ENCODE data around the gene PDIA4. TPM values are rescaled to one million over a fixed set of nuclear protein-coding genes. Genes with fewer than 3 reads are reported as not detected.

PDIA4 gene
- total and polyA plus RNA-seq, 5 donors from 2014 or later: 33.4 to 78.3 (median 67.5) TPM

- ATAC-seq (ENCODE audit: low read depth in 2 of 2) (no peak), DNase-seq (no peak)
- Histone ChIP-seq H3K4me3 (ENCODE audit: low read depth, low read length) (no peak overlapping the region), H3K27me3 (ENCODE audit: control insufficient read depth, insufficient read depth, low read length) (no peaks in the 10 kb centered on the region), H3K27ac (ENCODE audit: insufficient read depth, low read length, poor library complexity, severe bottlenecking) (no peak overlapping the region), H3K4me1 (ENCODE audit: control insufficient read depth, insufficient read depth, low read length, poor library complexity, severe bottlenecking) (peaks cover 6% of the 10 kb centered on the region), H3K9me3 (ENCODE audit: control insufficient read depth in 2 of 2, low read length in 2 of 2) (no peaks in the 10 kb centered on the region), H3K36me3 (ENCODE audit: control insufficient read depth, insufficient read depth, low read length) (peaks cover 19% of the 10 kb centered on the region)
- H3K36me3 Mint-ChIP-seq: peaks cover 7% of the 10 kb centered on the region
- no peaks in the 10 kb centered on the region for H3K27me3 Mint-ChIP-seq
- H3K9me3 Mint-ChIP-seq: no peaks in the 10 kb centered on the region
- H3K4me1 Mint-ChIP-seq: peaks cover 3 to 10% (median 4%) of the 10 kb centered on the region in 4 donors
- no peak overlapping the region for H3K27ac Mint-ChIP-seq
- no peak overlapping the region for H3K4me3 Mint-ChIP-seq
These were observed 26.8 kb downstream of the PDIA4 start for GRCh38 chr7:149001427-149002068.

- H3K27ac ChIP-seq (ENCODE audit: insufficient read depth, low read length, poor library complexity, severe bottlenecking): no peak overlapping the region
- Mint-ChIP-seq H3K36me3 (peaks cover 7% of the 10 kb centered on the region), H3K4me3 (no peak overlapping the region), H3K9me3 (no peaks in the 10 kb centered on the region), H3K27me3 (no peaks in the 10 kb centered on the region), H3K4me1 (peaks cover 3 to 10% (median 3%) of the 10 kb centered on the region in 4 donors), H3K27ac (no peak overlapping the region)
- H3K9me3 ChIP-seq (ENCODE audit: control insufficient read depth in 2 of 2, low read length in 2 of 2): no peaks in the 10 kb centered on the region
- DNase-seq (no peak), ATAC-seq (ENCODE audit: low read depth in 2 of 2) (no peak)
- H3K4me3 ChIP-seq (ENCODE audit: low read depth, low read length): no peak overlapping the region
- peaks cover 15% of the 10 kb centered on the region for H3K36me3 ChIP-seq (ENCODE audit: control insufficient read depth, insufficient read depth, low read length)
- H3K27me3 ChIP-seq (ENCODE audit: control insufficient read depth, insufficient read depth, low read length): no peaks in the 10 kb centered on the region
- H3K4me1 ChIP-seq (ENCODE audit: control insufficient read depth, insufficient read depth, low read length, poor library complexity, severe bottlenecking): peaks cover 3% of the 10 kb centered on the region
These were observed 27.3 kb downstream of the PDIA4 start for GRCh38 chr7:149000961-149001360.

GRCh38 chr7:148999192-148999591 lies 29.1 kb downstream of the PDIA4 start:
- Histone ChIP-seq H3K27ac (ENCODE audit: insufficient read depth, low read length, poor library complexity, severe bottlenecking) (no peak overlapping the region), H3K4me3 (ENCODE audit: low read depth, low read length) (no peak overlapping the region), H3K9me3 (ENCODE audit: control insufficient read depth in 2 of 2, low read length in 2 of 2) (no peaks in the 10 kb centered on the region), H3K36me3 (ENCODE audit: control insufficient read depth, insufficient read depth, low read length) (peaks cover 13% of the 10 kb centered on the region), H3K4me1 (ENCODE audit: control insufficient read depth, insufficient read depth, low read length, poor library complexity, severe bottlenecking) (no peaks in the 10 kb centered on the region), H3K27me3 (ENCODE audit: control insufficient read depth, insufficient read depth, low read length) (no peaks in the 10 kb centered on the region)
- H3K4me1 Mint-ChIP-seq: peaks cover 0 to 5% (median 0%) of the 10 kb centered on the region in 4 donors
- no peaks in the 10 kb centered on the region for H3K9me3 Mint-ChIP-seq
- DNase-seq (no peak), ATAC-seq (ENCODE audit: low read depth in 2 of 2) (no peak)
- H3K27me3 Mint-ChIP-seq: no peaks in the 10 kb centered on the region
- peaks cover 6% of the 10 kb centered on the region for H3K36me3 Mint-ChIP-seq
- H3K27ac Mint-ChIP-seq: no peak overlapping the region
- peak overlapping the region in 1 of 4 donors; percentile 51 for H3K4me3 Mint-ChIP-seq

GRCh38 chr7:148997497-148997896 lies 30.8 kb downstream of the PDIA4 start:
- Histone ChIP-seq H3K27ac (ENCODE audit: insufficient read depth, low read length, poor library complexity, severe bottlenecking) (no peak overlapping the region), H3K4me1 (ENCODE audit: control insufficient read depth, insufficient read depth, low read length, poor library complexity, severe bottlenecking) (no peaks in the 10 kb centered on the region), H3K27me3 (ENCODE audit: control insufficient read depth, insufficient read depth, low read length) (no peaks in the 10 kb centered on the region), H3K9me3 (ENCODE audit: control insufficient read depth in 2 of 2, low read length in 2 of 2) (no peaks in the 10 kb centered on the region), H3K36me3 (ENCODE audit: control insufficient read depth, insufficient read depth, low read length) (no peaks in the 10 kb centered on the region), H3K4me3 (ENCODE audit: low read depth, low read length) (no peak overlapping the region)
- no peaks in the 10 kb centered on the region for H3K36me3 Mint-ChIP-seq
- no peak overlapping the region for H3K27ac Mint-ChIP-seq
- H3K27me3 Mint-ChIP-seq: peaks cover 4% of the 10 kb centered on the region
- DNase-seq (no peak), ATAC-seq (ENCODE audit: low read depth in 2 of 2) (no peak)
- H3K4me1 Mint-ChIP-seq: peaks cover 0 to 5% (median 0%) of the 10 kb centered on the region in 4 donors
- H3K4me3 Mint-ChIP-seq: no peak overlapping the region
- no peaks in the 10 kb centered on the region for H3K9me3 Mint-ChIP-seq

GRCh38 chr7:148994576-148994975 lies 33.7 kb downstream of the PDIA4 start:
- no peaks in the 10 kb centered on the region for H3K27me3 ChIP-seq (ENCODE audit: control insufficient read depth, insufficient read depth, low read length)
- ATAC-seq (ENCODE audit: low read depth in 2 of 2): no peak
- no peak for DNase-seq
- H3K36me3 ChIP-seq (ENCODE audit: control insufficient read depth, insufficient read depth, low read length): no peaks in the 10 kb centered on the region
- Mint-ChIP-seq H3K9me3 (no peaks in the 10 kb centered on the region), H3K4me1 (no peaks in the 10 kb centered on the region), H3K27me3 (peaks cover 4% of the 10 kb centered on the region), H3K4me3 (no peak overlapping the region), H3K36me3 (no peaks in the 10 kb centered on the region), H3K27ac (no peak overlapping the region)
- H3K4me1 ChIP-seq (ENCODE audit: control insufficient read depth, insufficient read depth, low read length, poor library complexity, severe bottlenecking): no peaks in the 10 kb centered on the region
- H3K4me3 ChIP-seq (ENCODE audit: low read depth, low read length): no peak overlapping the region
- H3K9me3 ChIP-seq (ENCODE audit: control insufficient read depth in 2 of 2, low read length in 2 of 2): no peaks in the 10 kb centered on the region
- no peak overlapping the region for H3K27ac ChIP-seq (ENCODE audit: insufficient read depth, low read length, poor library complexity, severe bottlenecking)

GRCh38 chr7:148993193-148993592 lies 35.1 kb downstream of the PDIA4 start:
- peak overlapping the region in 1 of 4 donors; percentile 60 for H3K4me3 Mint-ChIP-seq
- H3K27me3 ChIP-seq (ENCODE audit: control insufficient read depth, insufficient read depth, low read length): no peaks in the 10 kb centered on the region
- no peaks in the 10 kb centered on the region for H3K36me3 Mint-ChIP-seq
- no peaks in the 10 kb centered on the region for H3K36me3 ChIP-seq (ENCODE audit: control insufficient read depth, insufficient read depth, low read length)
- H3K9me3 Mint-ChIP-seq: no peaks in the 10 kb centered on the region
- H3K27ac Mint-ChIP-seq: no peak overlapping the region
- H3K4me1 ChIP-seq (ENCODE audit: control insufficient read depth, insufficient read depth, low read length, poor library complexity, severe bottlenecking): peaks cover 1% of the 10 kb centered on the region
- DNase-seq: no peak
- no peak overlapping the region for H3K27ac ChIP-seq (ENCODE audit: insufficient read depth, low read length, poor library complexity, severe bottlenecking)
- no peak for ATAC-seq (ENCODE audit: low read depth in 2 of 2)
- no peaks in the 10 kb centered on the region for H3K9me3 ChIP-seq (ENCODE audit: control insufficient read depth in 2 of 2, low read length in 2 of 2)
- peaks cover 4% of the 10 kb centered on the region for H3K27me3 Mint-ChIP-seq
- no peak overlapping the region for H3K4me3 ChIP-seq (ENCODE audit: low read depth, low read length)
- H3K4me1 Mint-ChIP-seq: peaks cover under 1 to 6% (median 2%) of the 10 kb centered on the region in 4 donors

- Mint-ChIP-seq H3K4me3 (no peak overlapping the region), H3K9me3 (no peaks in the 10 kb centered on the region), H3K27me3 (peaks cover 8% of the 10 kb centered on the region), H3K4me1 (peaks cover 11 to 21% (median 15%) of the 10 kb centered on the region in 4 donors), H3K36me3 (no peaks in the 10 kb centered on the region), H3K27ac (no peak overlapping the region)
- Histone ChIP-seq H3K9me3 (ENCODE audit: control insufficient read depth in 2 of 2, low read length in 2 of 2) (no peaks in the 10 kb centered on the region), H3K4me1 (ENCODE audit: control insufficient read depth, insufficient read depth, low read length, poor library complexity, severe bottlenecking) (peaks cover 14% of the 10 kb centered on the region), H3K27me3 (ENCODE audit: control insufficient read depth, insufficient read depth, low read length) (no peaks in the 10 kb centered on the region), H3K27ac (ENCODE audit: insufficient read depth, low read length, poor library complexity, severe bottlenecking) (no peak overlapping the region), H3K4me3 (ENCODE audit: low read depth, low read length) (no peak overlapping the region), H3K36me3 (ENCODE audit: control insufficient read depth, insufficient read depth, low read length) (no peaks in the 10 kb centered on the region)
- no peak for DNase-seq
- ATAC-seq (ENCODE audit: low read depth in 2 of 2): no peak
These were observed 36.8 kb downstream of the PDIA4 start for GRCh38 chr7:148991536-148991935.
